MM.1S (cell line): ENCODE measurements around the gene RASAL2.

Experiments used
- EZH2 ChIP-seq: fragments of 300-600 bp; sonication (generic); optimal IDR thresholded peaks from 2 replicates; pipeline ENCODE3; 2017; ENCODE audit warnings: low read depth, mild to moderate bottlenecking, antibody characterized with exemption, low read length, mixed read lengths
- EZH2phosphoT487 ChIP-seq: fragments of 300-600 bp; sonication (generic); IDR thresholded peaks from 2 replicates; pipeline ENCODE4 v1.6.1; 2018; ENCODE audit warnings: antibody characterized with exemption, low read length
- TF ChIP-seq, protein P1 (sequence below): fragments of 300-600 bp; sonication (generic); IDR thresholded peaks from 2 replicates; pipeline ENCODE4 v1.5.1; 2016; ENCODE audit warnings: antibody characterized with exemption, low read length, mixed read lengths

DNA sequence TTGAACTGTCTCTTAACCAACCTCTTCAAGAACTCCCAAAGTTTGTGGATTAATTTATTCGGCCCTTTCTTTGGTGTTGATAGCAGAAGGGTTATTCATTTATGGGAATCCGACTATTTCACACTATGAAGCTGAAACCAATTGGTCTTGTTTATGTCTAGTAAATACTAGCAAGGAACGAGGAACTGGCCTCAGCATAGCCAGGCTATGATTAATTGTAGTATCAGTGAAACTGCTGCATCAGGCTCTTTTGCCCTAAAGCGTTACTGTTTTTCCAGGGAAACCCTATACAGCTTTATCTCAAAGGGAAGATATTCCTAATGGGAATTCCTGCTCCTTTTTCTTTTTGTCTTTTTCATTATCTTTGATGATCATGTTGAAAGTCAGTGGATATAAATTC lies 367.8 kb downstream of the RASAL2 start:
- TF ChIP-seq, protein P1, sequence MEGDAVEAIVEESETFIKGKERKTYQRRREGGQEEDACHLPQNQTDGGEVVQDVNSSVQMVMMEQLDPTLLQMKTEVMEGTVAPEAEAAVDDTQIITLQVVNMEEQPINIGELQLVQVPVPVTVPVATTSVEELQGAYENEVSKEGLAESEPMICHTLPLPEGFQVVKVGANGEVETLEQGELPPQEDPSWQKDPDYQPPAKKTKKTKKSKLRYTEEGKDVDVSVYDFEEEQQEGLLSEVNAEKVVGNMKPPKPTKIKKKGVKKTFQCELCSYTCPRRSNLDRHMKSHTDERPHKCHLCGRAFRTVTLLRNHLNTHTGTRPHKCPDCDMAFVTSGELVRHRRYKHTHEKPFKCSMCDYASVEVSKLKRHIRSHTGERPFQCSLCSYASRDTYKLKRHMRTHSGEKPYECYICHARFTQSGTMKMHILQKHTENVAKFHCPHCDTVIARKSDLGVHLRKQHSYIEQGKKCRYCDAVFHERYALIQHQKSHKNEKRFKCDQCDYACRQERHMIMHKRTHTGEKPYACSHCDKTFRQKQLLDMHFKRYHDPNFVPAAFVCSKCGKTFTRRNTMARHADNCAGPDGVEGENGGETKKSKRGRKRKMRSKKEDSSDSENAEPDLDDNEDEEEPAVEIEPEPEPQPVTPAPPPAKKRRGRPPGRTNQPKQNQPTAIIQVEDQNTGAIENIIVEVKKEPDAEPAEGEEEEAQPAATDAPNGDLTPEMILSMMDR: no peak
- TF ChIP-seq EZH2: no peak
- no peak for TF ChIP-seq EZH2phosphoT487
